Vagina (tissue), 2 donors: ENCODE data around the gene VPS13C. TPM values are rescaled to one million over a fixed set of nuclear protein-coding genes. Genes with fewer than 3 reads are reported as not detected.

Experiments
- DNase-seq, 2 donors: peaks; one replicate each; pipeline ENCODE4 v3.0.0-alpha.2; 2017; ENCODE audit errors: extremely low spot score in 2 of 2
- H3K27ac ChIP-seq: fragments of 200-600 bp; sonication (generic); one replicate; pipeline ENCODE4 v1.5.1; 2019
- H3K27me3 ChIP-seq: fragments of 200-600 bp; sonication (generic); one replicate; pipeline ENCODE4 v1.5.1; 2019
- H3K36me3 ChIP-seq, 2 donors: fragments of 200-600 bp; sonication (generic); one replicate each; pipeline ENCODE4 v1.5.1; 2017 to 2019
- H3K4me1 ChIP-seq: fragments of 200-600 bp; sonication (generic); one replicate; pipeline ENCODE4 v1.5.1; 2019
- H3K4me3 ChIP-seq, 2 donors: fragments of 200-600 bp; sonication (generic); 1 replicate in 1 of 2; 2 replicates in 1 of 2; pipeline ENCODE4 v1.5.1; 2016 to 2019
- H3K9me3 ChIP-seq: fragments of 200-600 bp; sonication (generic); one replicate; pipeline ENCODE4 v1.5.1; 2019
- CTCF ChIP-seq, 3 experiments: fragments of 450-650 bp in 2 of 3; fragments of 200-600 bp in 1 of 3; sonication (generic) in 1 of 3; IDR thresholded peaks; one replicate each; pipeline ENCODE4 v1.5.1; 2017 to 2019; ENCODE audit warnings: antibody characterized with exemption in 3 of 3, mild to moderate bottlenecking in 2 of 3, moderate library complexity in 2 of 3
- POLR2A ChIP-seq, 2 donors: fragments of 450-650 bp; IDR thresholded peaks; one replicate each; pipeline ENCODE4 v1.6.1; 2017; ENCODE audit warnings: antibody characterized with exemption in 2 of 2, mild to moderate bottlenecking in 2 of 2, moderate library complexity in 2 of 2
- POLR2AphosphoS5 ChIP-seq, 2 donors: sonication (generic); formaldehyde crosslinking; IDR thresholded peaks; one replicate each; pipeline ENCODE4 v1.9.0; 2017; ENCODE audit warnings: antibody characterized with exemption in 2 of 2, mild to moderate bottlenecking in 2 of 2, low read depth in 1 of 2; ENCODE audit not compliant: insufficient read depth in 1 of 2
- intact Hi-C: fragments of 100-400 bp; cut with DNase I; formaldehyde crosslinking; loops from one replicate; pipeline ENCODE4 v1.15.1; 2023
- total RNA-seq: library from RNA; depleted of rRNA; stranded (reverse); fragments of >200 nt; gene quantifications from one replicate; pipeline ENCODE4 v1.2.3, GENCODE V29; 2016

The VPS13C gene
- total RNA-seq, 1 donor from 2014 or later = 52.5 TPM

DNA sequence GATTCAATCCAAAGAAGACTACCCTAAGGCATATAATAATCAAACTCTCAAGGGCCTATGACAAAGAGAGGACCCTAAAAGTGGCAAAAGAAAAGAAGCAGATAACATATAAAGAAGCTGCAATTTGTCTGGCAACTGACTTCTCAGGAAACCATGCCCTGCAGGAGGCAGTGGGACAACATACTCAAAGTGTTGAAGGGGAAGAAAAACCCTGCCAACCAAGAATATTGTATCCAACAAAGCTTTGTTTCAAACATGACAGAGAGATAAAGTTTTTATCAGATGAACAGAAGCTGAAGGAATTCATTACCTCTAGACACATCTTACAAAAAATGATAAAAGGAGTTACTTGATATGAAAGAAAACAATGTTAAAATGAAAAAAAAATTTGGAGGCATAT lies 167.1 kb downstream of the VPS13C start:
- intact Hi-C loops = no loop called here
- Histone ChIP-seq H3K27ac (no peak overlapping the region), H3K36me3 (peaks cover 0 to 39% of the 10 kb centered on the region in 2 donors), H3K9me3 (peaks cover 14% of the 10 kb centered on the region), H3K27me3 (no peaks in the 10 kb centered on the region), H3K4me3 (no peak overlapping the region), H3K4me1 (no peaks in the 10 kb centered on the region)
- no peak for DNase-seq
- TF ChIP-seq POLR2A (IDR thresholded peaks at IDR 0.05) (no peak), POLR2AphosphoS5 (IDR thresholded peaks at IDR 0.05; ENCODE audit: insufficient read depth in 1 of 2, low read depth in 1 of 2) (no peak), CTCF (IDR thresholded peaks at IDR 0.05) (no peak)

DNA sequence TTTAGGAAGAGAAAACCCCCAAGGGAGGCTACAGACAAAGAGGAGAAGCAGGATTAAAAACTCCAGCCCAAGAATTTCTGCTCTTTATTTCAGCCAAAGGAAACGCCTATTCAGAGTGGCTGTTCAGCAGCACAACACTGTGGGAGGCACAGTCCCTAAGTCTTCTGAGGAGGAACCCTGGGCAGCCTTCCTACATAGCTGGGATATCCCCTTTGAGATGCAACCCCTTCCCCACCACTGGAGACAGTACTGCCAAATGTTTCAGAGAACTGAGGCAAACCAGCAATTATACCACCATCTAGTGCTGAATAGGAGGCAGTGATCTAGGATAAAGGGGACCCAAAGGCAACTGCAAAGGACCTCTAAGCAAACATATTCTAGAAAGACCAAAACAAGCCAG lies 168.1 kb downstream of the VPS13C start:
- no peak overlapping the region for H3K27ac ChIP-seq
- peaks cover 0 to 39% of the 10 kb centered on the region in 2 donors for H3K36me3 ChIP-seq
- no peak for DNase-seq
- H3K4me3 ChIP-seq = no peak overlapping the region
- TF ChIP-seq CTCF (IDR thresholded peaks at IDR 0.05) (no peak), POLR2AphosphoS5 (IDR thresholded peaks at IDR 0.05; ENCODE audit: insufficient read depth in 1 of 2, low read depth in 1 of 2) (no peak), POLR2A (IDR thresholded peaks at IDR 0.05) (no peak)
- H3K4me1 ChIP-seq = no peaks in the 10 kb centered on the region
- H3K27me3 ChIP-seq = no peaks in the 10 kb centered on the region
- intact Hi-C loops = no loop called here
- H3K9me3 ChIP-seq = peaks cover 14% of the 10 kb centered on the region

- Histone ChIP-seq H3K27ac (no peak overlapping the region), H3K27me3 (no peaks in the 10 kb centered on the region)
- intact Hi-C loops = no loop called here
These were observed 170.1 kb downstream of the VPS13C start for GRCh38 chr15:61890106-61890505.

GRCh38 chr15:61889706-61890105 lies 170.5 kb downstream of the VPS13C start:
- TF ChIP-seq POLR2AphosphoS5 (IDR thresholded peaks at IDR 0.05; ENCODE audit: insufficient read depth in 1 of 2, low read depth in 1 of 2) (no peak), POLR2A (IDR thresholded peaks at IDR 0.05) (no peak), CTCF (IDR thresholded peaks at IDR 0.05) (no peak)
- no peak overlapping the region for H3K4me3 ChIP-seq
- peaks cover 0 to 31% of the 10 kb centered on the region in 2 donors for H3K36me3 ChIP-seq
- H3K27ac ChIP-seq = no peak overlapping the region
- H3K4me1 ChIP-seq = no peaks in the 10 kb centered on the region
- intact Hi-C loops = no loop called here
- peaks cover 14% of the 10 kb centered on the region for H3K9me3 ChIP-seq
- DNase-seq = no peak
- no peaks in the 10 kb centered on the region for H3K27me3 ChIP-seq

More at GRCh38 chr15:61890106-61890505, 170.1 kb downstream of the VPS13C start:
- Histone ChIP-seq H3K4me3 (no peak overlapping the region), H3K4me1 (no peaks in the 10 kb centered on the region), H3K9me3 (peaks cover 14% of the 10 kb centered on the region), H3K36me3 (peaks cover 0 to 33% of the 10 kb centered on the region in 2 donors)
- no peak for TF ChIP-seq POLR2A (IDR thresholded peaks at IDR 0.05)
- no peak for DNase-seq

DNA sequence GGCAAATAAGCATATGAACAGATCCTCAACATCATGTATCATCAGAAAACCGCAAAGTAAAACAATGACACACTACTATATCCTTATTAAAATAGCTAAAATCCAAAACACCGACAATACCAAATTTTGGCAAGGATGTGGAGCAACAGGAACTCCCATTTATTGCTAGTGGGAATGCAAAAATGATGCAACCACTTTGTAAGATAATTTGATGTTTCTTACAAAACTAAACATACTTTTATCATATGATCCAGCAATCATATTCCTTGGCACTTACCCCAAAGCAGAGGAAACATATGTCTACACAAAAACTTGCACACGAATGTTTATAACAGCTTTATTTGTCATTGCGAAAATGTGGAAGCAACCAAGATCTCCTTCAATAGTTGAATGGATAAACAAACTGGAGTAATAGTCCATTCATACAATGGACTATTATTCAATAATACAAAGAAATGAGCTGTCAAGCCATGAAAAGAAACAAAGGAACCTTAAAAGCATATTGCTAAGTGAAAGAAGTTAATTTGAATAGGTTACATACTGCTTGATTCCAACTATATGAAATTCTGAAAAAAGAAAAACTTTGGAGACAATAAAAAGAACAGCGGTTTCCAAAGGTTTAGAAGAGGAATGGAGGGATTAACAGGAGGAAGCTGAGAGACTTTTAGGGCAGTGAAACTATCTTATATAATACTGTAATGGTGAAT lies 172.0 kb downstream of the VPS13C start:
- no peaks in the 10 kb centered on the region for H3K27me3 ChIP-seq
- TF ChIP-seq POLR2AphosphoS5 (IDR thresholded peaks at IDR 0.05; ENCODE audit: insufficient read depth in 1 of 2, low read depth in 1 of 2) = no peak
- TF ChIP-seq POLR2A (IDR thresholded peaks at IDR 0.05) = no peak
- TF ChIP-seq CTCF (IDR thresholded peaks at IDR 0.05) = no peak
- H3K36me3 ChIP-seq = peaks cover 0 to 20% of the 10 kb centered on the region in 2 donors

More for the DNA sequence above, 172.0 kb downstream of the VPS13C start:
- Histone ChIP-seq H3K27ac (no peak overlapping the region), H3K4me1 (no peaks in the 10 kb centered on the region), H3K4me3 (no peak overlapping the region), H3K9me3 (peaks cover 6% of the 10 kb centered on the region)
- intact Hi-C loops = no loop called here
- no peak for DNase-seq
